CD4-positive, alpha-beta T cell treated with Interleukin-2 at 100 ng/mL for 4 hours (primary cell): ENCODE results near the gene SVIL.

Experiments used
- DNase-seq: peaks from one replicate; pipeline ENCODE4 v3.0.0-alpha.2; 2020; ENCODE audit warnings: low spot score

SVIL gene

GRCh38 chr10:29411666-29412315, 223.0 kb downstream of the SVIL start:
- no peak for DNase-seq

DNA sequence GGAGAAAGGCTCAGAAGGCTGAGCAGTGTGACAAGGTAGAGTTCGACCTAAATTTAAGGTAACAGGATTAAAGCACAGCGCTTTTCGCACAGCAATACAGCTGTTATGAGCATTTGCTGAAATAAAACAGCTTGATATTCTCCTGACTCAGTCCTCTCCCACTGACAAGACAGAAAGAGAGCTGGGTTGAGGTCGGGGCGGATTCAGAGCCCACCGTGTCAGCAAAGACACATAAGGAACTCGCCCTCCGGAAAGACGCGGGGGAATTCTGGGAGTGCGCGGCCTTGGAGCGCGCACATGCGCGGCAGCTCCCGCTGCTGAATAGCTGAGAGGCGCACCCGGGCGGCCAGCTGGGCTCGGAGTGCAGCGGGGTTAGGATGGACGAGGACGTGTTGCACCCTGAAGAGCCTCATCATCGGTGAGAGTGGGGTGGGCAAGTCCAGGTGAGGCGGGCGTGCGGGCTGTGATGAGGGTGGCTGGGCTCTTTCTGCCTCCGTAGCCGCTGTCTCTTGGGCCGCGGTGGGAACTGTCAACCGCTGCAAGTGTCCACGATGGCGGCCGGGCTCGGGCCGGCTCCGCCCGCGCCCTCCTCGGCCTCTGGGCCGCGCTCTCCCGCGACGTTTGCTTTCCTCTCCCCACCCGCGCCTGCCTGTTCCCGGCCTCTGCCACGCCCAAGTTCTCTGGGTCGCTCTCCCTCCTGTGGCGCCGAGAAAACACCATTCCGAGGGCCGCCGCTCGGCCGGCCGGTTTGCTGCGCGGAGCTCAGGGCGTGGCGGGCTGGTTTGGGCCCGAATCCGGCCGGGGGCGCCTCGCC, 225.3 kb downstream of the SVIL start:
- DNase-seq: peak; percentile 49

- DNase-seq: peak; percentile 5
Measured at GRCh38 chr10:29408847-29409240, 225.9 kb downstream of the SVIL start.
